CD4-positive, alpha-beta T cell treated with Interleukin-4 for 1 hour (primary cell): Measurements from ENCODE around the gene KCNK18.

Experiments used
- DNase-seq, 2 donors: peaks; one replicate each; pipeline ENCODE4 v3.0.0-alpha.2; 2020 to 2022

The KCNK18 gene

GRCh38 chr10:117254774-117255735, 57.8 kb downstream of the KCNK18 start:
- DNase-seq: no peak

- DNase-seq: no peak
These were observed 58.7 kb downstream of the KCNK18 start for GRCh38 chr10:117255835-117256460.

- DNase-seq: no peak
These were observed 59.6 kb downstream of the KCNK18 start for GRCh38 chr10:117256910-117257309.

- DNase-seq: no peak
These were observed 60.4 kb downstream of the KCNK18 start for GRCh38 chr10:117257721-117258120.

GRCh38 chr10:117259279-117259678, 62.0 kb downstream of the KCNK18 start:
- no peak for DNase-seq
